CD4-positive, alpha-beta T cell (primary cell): ENCODE data around the gene BCL7B. TPM values are rescaled to one million over a fixed set of nuclear protein-coding genes. Genes with fewer than 3 reads are reported as not detected.
"Not testable (repeated sequence)": the region's sequence is repeated elsewhere in the genome, so short reads cannot be mapped to it uniquely, and the experiment has no call there.

Experiments
- ATAC-seq: fragments of 200-7000 bp; cut with Tn5 transposase; one replicate; pipeline ENCODE4 v1.10.0; 2022; ENCODE audit warnings: mild to moderate bottlenecking; ENCODE audit not compliant: poor library complexity
- CTCF ChIA-PET: fragments of 350-600 bp; sonication (Branson Sonifier 250); formaldehyde crosslinking; loops from one replicate; lab custom pipeline; 2021; ENCODE audit warnings: antibody characterized with exemption, inconsistent platforms; lab: Charles Lee
- POLR2A ChIA-PET: fragments of 350-600 bp; sonication (Branson Sonifier 250); formaldehyde crosslinking; loops from one replicate; lab custom pipeline; 2021; ENCODE audit warnings: antibody characterized with exemption, inconsistent platforms; lab: Charles Lee
- DNase-seq, 14 experiments: peaks; one replicate each; pipeline ENCODE4 v3.0.0-alpha.2; 2013 to 2020; ENCODE audit warnings: mixed read lengths in 2 of 14
- H3K27ac ChIP-seq, 2 donors: one replicate each; pipeline versions ENCODE4 v1.5.1 to v1.7.0; 2013; ENCODE audit warnings: low read length in 2 of 2, low read depth in 1 of 2, mild to moderate bottlenecking in 1 of 2
- H3K27me3 ChIP-seq, 2 experiments: 1 replicate in 1 of 2; 2 replicates in 1 of 2; pipeline versions ENCODE4 v1.6.1 to v1.7.0; 2013; ENCODE audit warnings: low read length in 2 of 2, control low read depth in 1 of 2, mild to moderate bottlenecking in 1 of 2, moderate library complexity in 1 of 2; ENCODE audit not compliant: insufficient read depth in 2 of 2, control insufficient read depth in 1 of 2
- H3K36me3 ChIP-seq: one replicate; pipeline ENCODE4 v1.6.1; 2013; ENCODE audit warnings: low read length, control low read depth; ENCODE audit not compliant: insufficient read depth
- H3K4me1 ChIP-seq: one replicate; pipeline ENCODE4 v1.6.1; 2013; ENCODE audit warnings: low read length, control low read depth; ENCODE audit not compliant: insufficient read depth
- H3K4me3 ChIP-seq: one replicate; pipeline ENCODE4 v1.5.1; 2013; ENCODE audit warnings: mild to moderate bottlenecking, low read length, moderate library complexity
- H3K9me3 ChIP-seq, 2 experiments: 1 replicate in 1 of 2; 2 replicates in 1 of 2; pipeline versions ENCODE4 v1.6.1 to v1.7.0; 2013; ENCODE audit warnings: low read length in 2 of 2, mild to moderate bottlenecking in 2 of 2, control low read depth in 1 of 2, moderate library complexity in 1 of 2; ENCODE audit not compliant: control insufficient read depth in 1 of 2, insufficient read depth in 1 of 2
- H3K27ac Mint-ChIP-seq: one replicate; pipeline ENCODE4 v1.8.0; 2020; ENCODE audit warnings: mixed read lengths
- H3K27me3 Mint-ChIP-seq: one replicate; pipeline ENCODE4 v1.8.0; 2021; ENCODE audit warnings: mixed read lengths
- H3K36me3 Mint-ChIP-seq: one replicate; pipeline ENCODE4 v1.8.0; 2021; ENCODE audit warnings: low read depth, mixed read lengths
- H3K4me1 Mint-ChIP-seq: one replicate; pipeline ENCODE4 v1.8.0; 2021; ENCODE audit warnings: low read depth, mixed read lengths
- H3K4me3 Mint-ChIP-seq: one replicate; pipeline ENCODE4 v1.8.0; 2020; ENCODE audit warnings: mild to moderate bottlenecking, mixed read lengths
- H3K9me3 Mint-ChIP-seq: one replicate; pipeline ENCODE4 v1.8.0; 2020; ENCODE audit warnings: mixed read lengths
- CTCF ChIP-seq: fragments of 200-600 bp; IDR thresholded peaks from one replicate; pipeline ENCODE4 v1.8.0; 2022; ENCODE audit warnings: antibody characterized with exemption, mild to moderate bottlenecking
- intact Hi-C, 2 experiments: fragments of 100-400 bp; cut with DNase I in 1 of 2; cut with micrococcal nuclease in 1 of 2; formaldehyde crosslinking; loops; one replicate each; pipeline versions ENCODE4 v1.15.1 to v1.9.0; 2023 to 2025; cut with DNase I, micrococcal nuclease
- total RNA-seq, 174 experiments: library from RNA in 2 of 174; stranded (reverse) in 2 of 174; gene quantifications; one replicate each; pipeline ENCODE4 v1.2.3 and lab custom pipeline; 2021 to 2026

Gene BCL7B
- total RNA-seq, 2 experiments from 2014 or later = 102 TPM

GRCh38 chr7:73536479-73536878 is 21.0 kb downstream of the BCL7B start:
- no peak overlapping the region for H3K27ac Mint-ChIP-seq
- Histone ChIP-seq H3K27ac (no peak overlapping the region), H3K9me3 (no peaks in the 10 kb centered on the region), H3K36me3 (peaks cover 47% of the 10 kb centered on the region), H3K4me1 (no peaks in the 10 kb centered on the region), H3K27me3 (no peaks in the 10 kb centered on the region), H3K4me3 (no peak overlapping the region)
- H3K9me3 Mint-ChIP-seq = no peaks in the 10 kb centered on the region
- no peaks in the 10 kb centered on the region for H3K4me1 Mint-ChIP-seq
- H3K27me3 Mint-ChIP-seq = no peaks in the 10 kb centered on the region
- POLR2A ChIA-PET = interaction anchor here (0.6 to 2.3 kb wide), 3 partner anchors 14 to 42 kb away, joined by 3 to 7 read pairs (median 4); partner anchors contain the start of genes BAZ1B and TBL2
- ATAC-seq (no peak), DNase-seq (no peak)
- H3K36me3 Mint-ChIP-seq = peaks cover 57% of the 10 kb centered on the region
- CTCF ChIA-PET = no interaction called here
- H3K4me3 Mint-ChIP-seq = no peak overlapping the region
- no peak for TF ChIP-seq CTCF
- intact Hi-C loops = no loop called here

- H3K4me3 Mint-ChIP-seq, ATAC-seq, H3K4me1 ChIP-seq, H3K4me3 ChIP-seq, H3K27me3 ChIP-seq, H3K4me1 Mint-ChIP-seq, DNase-seq, H3K27ac Mint-ChIP-seq, H3K9me3 Mint-ChIP-seq, H3K27ac ChIP-seq, CTCF ChIA-PET, H3K9me3 ChIP-seq, intact Hi-C loops, H3K27me3 Mint-ChIP-seq: not testable (repeated sequence)
- H3K36me3 Mint-ChIP-seq = peaks cover 52% of the 10 kb centered on the region
- POLR2A ChIA-PET = interaction anchor here (0.6 to 2.3 kb wide), 2 partner anchors 13 to 19 kb away, joined by 4 to 7 read pairs; partner anchors contain the start of gene BAZ1B
- H3K36me3 ChIP-seq = peaks cover 43% of the 10 kb centered on the region
Measured at GRCh38 chr7:73535918-73536317, 21.6 kb downstream of the BCL7B start.

GRCh38 chr7:73533742-73534141 is 23.7 kb downstream of the BCL7B start:
- TF ChIP-seq CTCF = no peak

GRCh38 chr7:73532224-73532623 is 25.3 kb downstream of the BCL7B start:
- peaks cover 14% of the 10 kb centered on the region for H3K36me3 ChIP-seq
- H3K36me3 Mint-ChIP-seq = peaks cover 19% of the 10 kb centered on the region
- H3K27me3 ChIP-seq = no peaks in the 10 kb centered on the region
- H3K27ac Mint-ChIP-seq = no peak overlapping the region
- H3K27ac ChIP-seq = no peak overlapping the region
- CTCF ChIA-PET = no interaction called here
- H3K9me3 ChIP-seq = no peaks in the 10 kb centered on the region
- TF ChIP-seq CTCF = no peak
- no peak overlapping the region for H3K4me3 ChIP-seq
- ATAC-seq = no peak
- no peaks in the 10 kb centered on the region for H3K9me3 Mint-ChIP-seq
- peaks cover 10% of the 10 kb centered on the region for H3K4me1 Mint-ChIP-seq
- no peaks in the 10 kb centered on the region for H3K27me3 Mint-ChIP-seq
- peaks cover 11% of the 10 kb centered on the region for H3K4me1 ChIP-seq
- no peak for DNase-seq
- no peak overlapping the region for H3K4me3 Mint-ChIP-seq
- intact Hi-C loops = no loop called here
- POLR2A ChIA-PET = interaction anchor here (0.6 to 0.7 kb wide), 2 partner anchors 13 to 14 kb away, joined by 3 read pairs; no protein-coding TSS in a partner anchor

More at GRCh38 chr7:73533742-73534141, 23.7 kb downstream of the BCL7B start:
- no peaks in the 10 kb centered on the region for H3K4me1 Mint-ChIP-seq
- Histone ChIP-seq H3K36me3 (peaks cover 29% of the 10 kb centered on the region), H3K9me3 (no peaks in the 10 kb centered on the region), H3K27ac (no peak overlapping the region), H3K4me1 (no peaks in the 10 kb centered on the region), H3K4me3 (no peak overlapping the region), H3K27me3 (no peaks in the 10 kb centered on the region)
- H3K4me3 Mint-ChIP-seq = no peak overlapping the region
- peaks cover 35% of the 10 kb centered on the region for H3K36me3 Mint-ChIP-seq
- no peaks in the 10 kb centered on the region for H3K27me3 Mint-ChIP-seq
- H3K27ac Mint-ChIP-seq = no peak overlapping the region
- ATAC-seq (no peak), DNase-seq (no peak)
- ChIA-PET CTCF (no interaction called here), POLR2A (no interaction called here)
- intact Hi-C loops = no loop called here
- no peaks in the 10 kb centered on the region for H3K9me3 Mint-ChIP-seq
